GM18907 (cell line): ENCODE data around the gene FBXO22.

Experiments used
- ATAC-seq: cut with Tn5 transposase; IDR thresholded peaks from one replicate; pipeline ENCODE4 v1.9.1; 2021; ENCODE audit warnings: mild to moderate bottlenecking, moderate library complexity; ENCODE audit not compliant: unreplicated experiment

Gene FBXO22

GRCh38 chr15:75918135-75918534 lies 14.5 kb downstream of the FBXO22 start:
- ATAC-seq = no peak

DNA sequence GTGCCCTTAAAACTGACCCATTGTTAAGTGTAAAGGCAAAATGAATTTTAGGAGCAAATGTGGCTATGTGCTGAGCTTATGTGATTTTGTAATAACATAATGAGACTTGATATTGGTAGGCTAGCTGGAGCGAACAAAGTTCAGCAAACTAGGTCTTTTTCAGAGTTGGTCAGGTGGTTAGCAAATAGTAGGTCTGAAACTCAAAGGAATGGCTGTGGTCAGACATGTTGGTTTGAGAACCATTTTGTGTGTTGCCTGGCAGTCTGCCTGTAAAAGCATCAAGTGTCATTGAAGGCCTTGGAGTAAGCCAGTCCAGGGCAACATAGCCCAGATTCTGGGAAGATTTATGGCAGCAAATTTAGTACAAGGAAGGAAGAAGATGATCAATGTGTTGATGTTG lies 16.4 kb downstream of the FBXO22 start:
- no peak for ATAC-seq

- ATAC-seq = no peak
These were observed 18.3 kb downstream of the FBXO22 start for GRCh38 chr15:75921732-75922703.

- ATAC-seq = no peak
These were observed 20.1 kb downstream of the FBXO22 start for GRCh38 chr15:75923756-75924155.

DNA sequence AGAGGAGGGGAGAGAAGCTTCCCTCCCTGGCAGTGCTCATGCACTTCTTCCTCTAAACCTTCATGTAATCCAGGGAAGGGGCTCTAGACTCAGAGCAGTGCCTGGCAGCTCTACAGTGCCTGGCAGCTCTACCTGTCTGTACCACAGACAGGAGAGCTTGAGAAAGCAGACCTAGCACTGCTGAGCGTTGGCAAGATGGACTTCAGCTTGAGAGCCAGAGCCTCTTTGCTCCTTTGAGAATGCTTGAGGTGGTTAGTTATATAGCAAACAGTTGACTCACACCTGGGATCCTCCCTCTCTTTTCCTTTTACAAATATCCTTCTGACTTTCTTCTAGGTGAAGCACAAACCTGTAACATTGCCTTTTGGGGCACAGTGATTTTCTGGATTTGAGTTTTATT lies 20.9 kb downstream of the FBXO22 start:
- no peak for ATAC-seq

- no peak for ATAC-seq
These were observed 21.8 kb downstream of the FBXO22 start for GRCh38 chr15:75925440-75925839.

- ATAC-seq = no peak
These were observed 23.3 kb downstream of the FBXO22 start for GRCh38 chr15:75926931-75927330.

- no peak for ATAC-seq
These were observed 23.9 kb downstream of the FBXO22 start for GRCh38 chr15:75927601-75928000.

DNA sequence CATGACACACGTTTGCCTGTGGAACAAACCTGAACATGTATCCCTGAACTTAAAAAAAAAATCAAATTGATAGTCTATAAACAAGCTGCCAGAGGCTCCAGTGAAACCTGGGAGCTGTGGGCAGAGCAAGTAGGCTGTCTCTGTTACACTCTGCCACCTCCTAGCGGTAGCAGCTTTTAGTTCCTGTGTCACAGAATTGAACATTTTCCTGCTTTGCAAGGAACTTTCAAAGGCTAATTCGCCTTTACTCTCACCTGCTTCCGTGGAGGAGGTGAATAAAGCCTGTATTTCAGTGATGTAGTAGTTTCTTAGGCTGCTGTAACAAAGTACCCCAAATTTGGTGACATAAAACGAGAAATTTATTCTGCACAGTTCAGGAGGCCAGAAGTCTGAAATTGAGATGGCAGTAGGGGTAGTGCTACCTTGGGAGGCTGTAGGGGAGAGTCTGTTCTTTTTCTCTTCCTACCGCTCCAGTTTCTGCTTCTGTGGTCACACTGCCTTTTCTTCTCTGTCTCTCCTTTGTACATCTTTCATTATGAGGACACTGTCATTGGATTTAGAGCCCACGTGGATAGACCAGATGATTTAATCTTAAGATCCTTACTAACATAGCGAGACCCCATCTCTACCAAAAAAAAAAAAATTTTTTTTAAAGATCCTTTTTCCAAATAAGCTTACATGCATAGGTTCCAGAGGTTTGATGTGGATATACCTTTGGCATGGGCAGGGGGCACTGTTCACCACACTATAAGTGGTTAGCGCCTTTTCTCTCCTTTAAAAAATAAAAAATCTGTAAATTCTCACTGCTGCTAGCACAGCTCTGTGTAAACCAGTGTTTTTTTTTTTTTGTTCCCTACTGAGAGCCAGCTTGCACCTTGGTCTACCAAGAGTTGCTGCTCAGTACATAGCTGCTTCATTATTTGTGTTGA lies 25.3 kb downstream of the FBXO22 start:
- no peak for ATAC-seq

DNA sequence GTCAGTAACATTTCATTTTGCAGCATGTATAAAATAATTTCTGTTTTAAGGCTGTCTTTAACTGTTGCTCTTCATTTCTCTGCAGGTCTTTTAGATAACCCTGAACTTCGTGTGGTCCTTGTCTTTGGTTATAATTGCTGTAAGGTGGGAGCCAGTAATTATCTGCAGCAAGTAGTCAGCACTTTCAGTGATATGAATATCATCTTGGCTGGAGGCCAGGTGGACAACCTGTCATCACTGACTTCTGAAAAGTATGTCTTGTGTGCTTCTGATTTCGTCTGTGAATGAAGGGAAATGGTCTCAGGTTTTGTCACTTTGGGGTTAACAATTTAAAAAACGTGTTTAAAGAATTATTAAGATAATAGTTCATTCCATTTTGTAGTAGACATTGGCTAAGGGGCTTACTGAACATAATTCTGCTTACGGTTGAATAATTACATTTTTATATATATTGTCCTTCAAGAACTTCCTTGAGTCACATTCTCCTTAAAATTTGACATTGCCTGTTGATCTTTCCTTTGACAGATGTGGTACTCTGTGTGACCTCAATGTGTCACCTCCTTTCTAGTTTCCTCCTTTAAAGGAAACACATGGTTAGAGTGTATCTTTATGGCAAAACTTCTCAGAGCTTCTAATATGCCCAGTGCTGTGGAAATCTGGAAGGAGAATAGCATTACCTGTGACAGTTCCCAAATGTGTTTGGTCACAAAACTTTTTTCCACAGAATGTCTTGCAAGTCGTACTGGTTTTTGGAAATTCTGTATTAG lies 26.3 kb downstream of the FBXO22 start:
- no peak for ATAC-seq

GRCh38 chr15:75930866-75931265 lies 27.2 kb downstream of the FBXO22 start:
- no peak for ATAC-seq

GRCh38 chr15:75942464-75942863 lies 38.8 kb downstream of the FBXO22 start:
- ATAC-seq = no peak

- no peak for ATAC-seq
These were observed 39.6 kb downstream of the FBXO22 start for GRCh38 chr15:75943246-75943645.

DNA sequence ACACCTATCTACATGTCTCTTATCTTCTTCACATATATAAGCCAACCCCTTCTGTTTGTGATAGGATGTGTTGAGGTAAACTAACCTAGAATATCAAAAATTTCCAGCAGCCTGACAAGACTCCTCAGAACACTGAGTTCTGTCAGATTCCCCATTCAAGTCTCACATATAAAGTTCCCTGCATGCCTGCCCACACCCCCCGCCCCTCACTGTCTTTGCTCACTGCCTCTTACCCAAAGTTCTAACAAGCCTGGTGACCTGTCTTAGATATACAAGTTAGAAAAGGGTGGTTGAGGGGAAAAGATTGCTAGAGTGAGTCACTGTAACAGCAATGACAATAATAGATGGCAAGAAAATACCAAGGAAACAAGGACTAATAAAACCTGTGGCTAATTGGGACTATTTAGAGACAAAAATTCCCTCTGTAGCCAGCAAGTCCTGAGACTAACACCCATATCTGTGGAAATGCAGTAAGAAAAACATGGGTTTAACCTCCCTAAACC lies 40.1 kb downstream of the FBXO22 start:
- no peak for ATAC-seq

DNA sequence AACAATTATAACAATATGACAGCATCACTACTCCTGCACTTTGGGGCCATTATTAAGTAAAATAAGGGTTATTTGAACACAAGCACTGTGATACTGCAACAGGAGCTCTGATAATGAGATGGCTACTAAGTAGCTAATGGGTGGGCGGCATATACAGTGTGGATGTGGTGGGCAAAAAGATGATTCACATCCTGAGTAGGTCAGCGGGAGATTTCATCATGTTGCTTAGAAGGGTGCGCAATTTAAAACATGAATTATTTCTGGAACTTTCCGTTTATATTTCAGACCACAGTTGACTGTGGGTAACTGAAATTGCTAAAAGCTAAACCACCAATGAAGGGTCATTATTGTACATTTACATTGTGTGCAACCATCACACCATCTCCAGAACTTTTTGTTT lies 42.3 kb downstream of the FBXO22 start:
- ATAC-seq = no peak

GRCh38 chr15:75947092-75947491 lies 43.4 kb downstream of the FBXO22 start:
- no peak for ATAC-seq

- ATAC-seq = no peak
These were observed 45.2 kb downstream of the FBXO22 start for GRCh38 chr15:75948761-75949296.

GRCh38 chr15:75952525-75952924 lies 48.8 kb downstream of the FBXO22 start:
- ATAC-seq = no peak

DNA sequence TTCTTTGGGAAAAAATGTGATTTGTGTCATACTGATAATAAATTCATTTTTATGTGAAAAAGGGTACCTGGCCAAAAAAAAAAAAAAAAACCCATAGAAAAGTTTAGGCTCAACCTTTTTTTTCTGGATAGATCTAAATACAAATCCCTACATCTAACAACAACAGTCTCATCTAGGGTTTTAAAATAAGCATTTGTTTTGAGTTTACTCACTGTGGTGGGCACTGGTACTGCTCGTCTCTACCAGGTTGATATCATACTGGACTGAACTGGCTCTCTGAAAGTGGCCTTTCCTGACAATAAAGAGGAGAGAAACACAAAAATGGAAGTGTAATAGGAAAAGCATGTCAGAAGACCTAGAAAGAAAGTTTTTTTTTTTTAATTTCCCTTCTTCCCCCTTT lies 52.0 kb downstream of the FBXO22 start:
- no peak for ATAC-seq

GRCh38 chr15:75961331-75961730 lies 57.7 kb downstream of the FBXO22 start:
- ATAC-seq = no peak
